ENCODE data around the gene CCDC74B.
"Not testable (repeated sequence)": the region's sequence is repeated elsewhere in the genome, so short reads cannot be mapped to it uniquely, and the experiment has no call there.

The CCDC74B gene

GRCh38 chr2:130139331-130140280 is 5.3 kb downstream of the CCDC74B start:
- H3K36me3 ChIP-seq (replicated peaks in 1 of 2; ENCODE audit: control insufficient read depth in 2 of 2, insufficient read depth in 2 of 2, low read length in 2 of 2); H2AFZ ChIP-seq (ENCODE audit: low read length); DNase-seq (ENCODE audit: low spot score); H3K27ac ChIP-seq (replicated peaks; ENCODE audit: low read length); H3K14ac ChIP-seq (ENCODE audit: low read length); H3K27me3 ChIP-seq (ENCODE audit: control insufficient read depth in 3 of 3, insufficient read depth in 3 of 3, low read depth in 1 of 3, low read length in 3 of 3); H3K79me1 ChIP-seq (ENCODE audit: low read depth, low read length); H3K4me3 ChIP-seq (ENCODE audit: low read length in 2 of 2); H3K4me2 ChIP-seq (ENCODE audit: insufficient read depth, low read length, poor library complexity, severe bottlenecking); H3K4ac ChIP-seq (ENCODE audit: low read length); H4K8ac ChIP-seq (ENCODE audit: low read depth, low read length); H2AK5ac ChIP-seq (ENCODE audit: low read depth, low read length); H2BK5ac ChIP-seq (ENCODE audit: low read length); H3K23ac ChIP-seq (ENCODE audit: low read depth, low read length, poor library complexity); H2BK15ac ChIP-seq (ENCODE audit: low read length); H3K4me1 ChIP-seq (ENCODE audit: control insufficient read depth in 2 of 2, insufficient read depth in 1 of 2, low read depth in 1 of 2, low read length in 2 of 2); H2BK12ac ChIP-seq (ENCODE audit: low read length); H2BK120ac ChIP-seq (ENCODE audit: low read depth, low read length); H3K18ac ChIP-seq (ENCODE audit: low read length); H3K9me3 ChIP-seq (replicated peaks in 1 of 2; ENCODE audit: control insufficient read depth in 2 of 2, insufficient read depth in 1 of 2, low read depth in 1 of 2, low read length in 2 of 2); H3K9ac ChIP-seq (ENCODE audit: low read depth, low read length, poor library complexity); H4K91ac ChIP-seq (ENCODE audit: low read depth, low read length, poor library complexity): not testable (repeated sequence)
- WGBS, 2 donors (ENCODE audit: extremely low coverage in 2 of 2, insufficient read length in 2 of 2, insufficient replicate concordance in 1 of 2), result no CpG with 5 or more reads among the region's 30 CpGs

GRCh38 chr2:130138841-130139251 is 6.1 kb downstream of the CCDC74B start:
- H3K4me3 ChIP-seq (ENCODE audit: low read length in 2 of 2); H3K9ac ChIP-seq (ENCODE audit: low read depth, low read length, poor library complexity); H2BK120ac ChIP-seq (ENCODE audit: low read depth, low read length); H3K27me3 ChIP-seq (ENCODE audit: control insufficient read depth in 3 of 3, insufficient read depth in 3 of 3, low read depth in 1 of 3, low read length in 3 of 3); DNase-seq (ENCODE audit: low spot score); H3K36me3 ChIP-seq (replicated peaks in 1 of 2; ENCODE audit: control insufficient read depth in 2 of 2, insufficient read depth in 2 of 2, low read length in 2 of 2); H2BK12ac ChIP-seq (ENCODE audit: low read length); H3K18ac ChIP-seq (ENCODE audit: low read length); H4K91ac ChIP-seq (ENCODE audit: low read depth, low read length, poor library complexity); H3K23ac ChIP-seq (ENCODE audit: low read depth, low read length, poor library complexity); H2AK5ac ChIP-seq (ENCODE audit: low read depth, low read length); H3K4me2 ChIP-seq (ENCODE audit: insufficient read depth, low read length, poor library complexity, severe bottlenecking); H3K4ac ChIP-seq (ENCODE audit: low read length); H2AFZ ChIP-seq (ENCODE audit: low read length); H3K9me3 ChIP-seq (replicated peaks in 1 of 2; ENCODE audit: control insufficient read depth in 2 of 2, insufficient read depth in 1 of 2, low read depth in 1 of 2, low read length in 2 of 2); H3K14ac ChIP-seq (ENCODE audit: low read length); H2BK15ac ChIP-seq (ENCODE audit: low read length); H3K27ac ChIP-seq (replicated peaks; ENCODE audit: low read length); H3K4me1 ChIP-seq (ENCODE audit: control insufficient read depth in 2 of 2, insufficient read depth in 1 of 2, low read depth in 1 of 2, low read length in 2 of 2); H3K79me1 ChIP-seq (ENCODE audit: low read depth, low read length); H2BK5ac ChIP-seq (ENCODE audit: low read length): not testable (repeated sequence)
- no CpG with 5 or more reads among the region's 15 CpGs for WGBS, 2 donors (ENCODE audit: extremely low coverage in 2 of 2, insufficient read length in 2 of 2, insufficient replicate concordance in 1 of 2)
- peak overlapping the region; percentile 43 for H4K8ac ChIP-seq (ENCODE audit: low read depth, low read length)

- not testable (repeated sequence) for H2BK12ac ChIP-seq (ENCODE audit: low read length); H2BK120ac ChIP-seq (ENCODE audit: low read depth, low read length); H4K8ac ChIP-seq (ENCODE audit: low read depth, low read length); H3K36me3 ChIP-seq (replicated peaks in 1 of 2; ENCODE audit: control insufficient read depth in 2 of 2, insufficient read depth in 2 of 2, low read length in 2 of 2); H3K23ac ChIP-seq (ENCODE audit: low read depth, low read length, poor library complexity); H2BK15ac ChIP-seq (ENCODE audit: low read length); H3K18ac ChIP-seq (ENCODE audit: low read length); H3K79me1 ChIP-seq (ENCODE audit: low read depth, low read length); H3K4ac ChIP-seq (ENCODE audit: low read length); H3K4me3 ChIP-seq (ENCODE audit: low read length in 2 of 2); H3K9me3 ChIP-seq (replicated peaks in 1 of 2; ENCODE audit: control insufficient read depth in 2 of 2, insufficient read depth in 1 of 2, low read depth in 1 of 2, low read length in 2 of 2); H3K27ac ChIP-seq (replicated peaks; ENCODE audit: low read length); H4K91ac ChIP-seq (ENCODE audit: low read depth, low read length, poor library complexity); H2AK5ac ChIP-seq (ENCODE audit: low read depth, low read length); H3K4me2 ChIP-seq (ENCODE audit: insufficient read depth, low read length, poor library complexity, severe bottlenecking); H3K14ac ChIP-seq (ENCODE audit: low read length); H2BK5ac ChIP-seq (ENCODE audit: low read length); H2AFZ ChIP-seq (ENCODE audit: low read length); DNase-seq (ENCODE audit: low spot score); H3K9ac ChIP-seq (ENCODE audit: low read depth, low read length, poor library complexity); H3K4me1 ChIP-seq (ENCODE audit: control insufficient read depth in 2 of 2, insufficient read depth in 1 of 2, low read depth in 1 of 2, low read length in 2 of 2); H3K27me3 ChIP-seq (ENCODE audit: control insufficient read depth in 3 of 3, insufficient read depth in 3 of 3, low read depth in 1 of 3, low read length in 3 of 3)
- WGBS, 2 donors (ENCODE audit: extremely low coverage in 2 of 2, insufficient read length in 2 of 2, insufficient replicate concordance in 1 of 2), result no CpG with 5 or more reads among the region's 13 CpGs
These were observed 6.6 kb downstream of the CCDC74B start for GRCh38 chr2:130138326-130138725.

- not testable (repeated sequence) for H3K9me3 ChIP-seq (replicated peaks in 1 of 2; ENCODE audit: control insufficient read depth in 2 of 2, insufficient read depth in 1 of 2, low read depth in 1 of 2, low read length in 2 of 2); H3K9ac ChIP-seq (ENCODE audit: low read depth, low read length, poor library complexity); H2AFZ ChIP-seq (ENCODE audit: low read length); H3K14ac ChIP-seq (ENCODE audit: low read length); DNase-seq (ENCODE audit: low spot score); H3K36me3 ChIP-seq (replicated peaks in 1 of 2; ENCODE audit: control insufficient read depth in 2 of 2, insufficient read depth in 2 of 2, low read length in 2 of 2); H2BK15ac ChIP-seq (ENCODE audit: low read length); H2AK5ac ChIP-seq (ENCODE audit: low read depth, low read length); H3K79me1 ChIP-seq (ENCODE audit: low read depth, low read length); H3K27ac ChIP-seq (replicated peaks; ENCODE audit: low read length); H2BK12ac ChIP-seq (ENCODE audit: low read length); H3K18ac ChIP-seq (ENCODE audit: low read length); H3K23ac ChIP-seq (ENCODE audit: low read depth, low read length, poor library complexity); H2BK5ac ChIP-seq (ENCODE audit: low read length); H3K4me2 ChIP-seq (ENCODE audit: insufficient read depth, low read length, poor library complexity, severe bottlenecking); H3K4me3 ChIP-seq (ENCODE audit: low read length in 2 of 2); H4K91ac ChIP-seq (ENCODE audit: low read depth, low read length, poor library complexity); H2BK120ac ChIP-seq (ENCODE audit: low read depth, low read length); H4K8ac ChIP-seq (ENCODE audit: low read depth, low read length); H3K4ac ChIP-seq (ENCODE audit: low read length); H3K27me3 ChIP-seq (ENCODE audit: control insufficient read depth in 3 of 3, insufficient read depth in 3 of 3, low read depth in 1 of 3, low read length in 3 of 3); H3K4me1 ChIP-seq (ENCODE audit: control insufficient read depth in 2 of 2, insufficient read depth in 1 of 2, low read depth in 1 of 2, low read length in 2 of 2)
- no CpG with 5 or more reads among the region's 5 CpGs for WGBS, 2 donors (ENCODE audit: extremely low coverage in 2 of 2, insufficient read length in 2 of 2, insufficient replicate concordance in 1 of 2)
These were observed 7.8 kb downstream of the CCDC74B start for GRCh38 chr2:130137118-130137517.
